H9 (cell line): ENCODE results near the gene CDH26. TPM values are rescaled to one million over a fixed set of nuclear protein-coding genes. Genes with fewer than 3 reads are reported as not detected.

Experiments
- DNase-seq: peaks from one replicate; pipeline ENCODE4 v3.0.0-alpha.2; 2017
- H2AFZ ChIP-seq: one replicate; pipeline ENCODE4 v1.6.1; 2013; ENCODE audit warnings: mild to moderate bottlenecking, low read length, control low read depth, moderate library complexity
- H2AK5ac ChIP-seq: 2 replicates; pipeline ENCODE4 v1.6.1; 2013; ENCODE audit warnings: low read length, control low read depth, mixed read lengths; ENCODE audit not compliant: insufficient read length
- H2BK120ac ChIP-seq: one replicate; pipeline ENCODE4 v1.6.1; 2013; ENCODE audit warnings: low read depth, mild to moderate bottlenecking, low read length, control low read depth, inconsistent platforms; ENCODE audit not compliant: poor library complexity, severe bottlenecking
- H2BK12ac ChIP-seq: 2 replicates; pipeline ENCODE4 v1.6.1; 2013; ENCODE audit warnings: low read length, control low read depth, mixed read lengths, low read depth; ENCODE audit not compliant: insufficient read length
- H2BK15ac ChIP-seq: 2 replicates; pipeline ENCODE4 v1.6.1; 2013; ENCODE audit warnings: low read depth, low read length, control low read depth
- H2BK20ac ChIP-seq: one replicate; pipeline ENCODE4 v1.6.1; 2013; ENCODE audit warnings: low read depth, mild to moderate bottlenecking, low read length, control low read depth, inconsistent platforms; ENCODE audit not compliant: poor library complexity, severe bottlenecking
- H2BK5ac ChIP-seq: 2 replicates; pipeline ENCODE4 v1.6.1; 2013; ENCODE audit warnings: low read length, control low read depth, mixed read lengths; ENCODE audit not compliant: insufficient read length
- H3K14ac ChIP-seq: 2 replicates; pipeline ENCODE4 v1.6.1; 2013; ENCODE audit warnings: low read length, control low read depth; ENCODE audit not compliant: insufficient read depth
- H3K18ac ChIP-seq: 2 replicates; pipeline ENCODE4 v1.6.1; 2013; ENCODE audit warnings: low read depth, mild to moderate bottlenecking, mixed read lengths, low read length, control low read depth; ENCODE audit not compliant: insufficient read length
- H3K23ac ChIP-seq: 2 replicates; pipeline ENCODE4 v1.6.1; 2013; ENCODE audit warnings: low read length, control low read depth, mixed read lengths, low read depth; ENCODE audit not compliant: insufficient read length
- H3K23me2 ChIP-seq: 2 replicates; pipeline ENCODE4 v1.6.1; 2013; ENCODE audit warnings: low read depth, mild to moderate bottlenecking, mixed read lengths, low read length, control low read depth; ENCODE audit not compliant: insufficient read length, poor library complexity, severe bottlenecking
- H3K27ac ChIP-seq: 2 replicates; pipeline ENCODE4 v1.5.1; 2013; ENCODE audit warnings: low read length, control low read depth, mixed read lengths, low read depth; ENCODE audit not compliant: insufficient read length
- H3K27me3 ChIP-seq: 2 replicates; pipeline ENCODE4 v1.6.1; 2013; ENCODE audit warnings: low read length, control low read depth, inconsistent platforms; ENCODE audit not compliant: insufficient read depth
- H3K4ac ChIP-seq: 2 replicates; pipeline ENCODE4 v1.6.1; 2013; ENCODE audit warnings: low read depth, mild to moderate bottlenecking, control low read depth, inconsistent platforms, low read length, moderate library complexity
- H3K4me1 ChIP-seq: 2 replicates; pipeline ENCODE4 v1.6.1; 2013; ENCODE audit warnings: low read length, control low read depth, inconsistent platforms; ENCODE audit not compliant: insufficient read depth
- H3K4me2 ChIP-seq: 2 replicates; pipeline ENCODE4 v1.6.1; 2013; ENCODE audit warnings: low read length, control low read depth, mixed read lengths; ENCODE audit not compliant: insufficient read length, insufficient read depth
- H3K56ac ChIP-seq: 2 replicates; pipeline ENCODE4 v1.6.1; 2013; ENCODE audit warnings: low read depth, mild to moderate bottlenecking, mixed read lengths, low read length, control low read depth; ENCODE audit not compliant: insufficient read length
- H3K79me1 ChIP-seq: 2 replicates; pipeline ENCODE4 v1.6.1; 2013; ENCODE audit warnings: low read depth, mild to moderate bottlenecking, moderate library complexity, low read length, control low read depth, inconsistent platforms; ENCODE audit not compliant: insufficient read depth, poor library complexity, severe bottlenecking
- H3K79me2 ChIP-seq: 2 replicates; pipeline ENCODE4 v1.6.1; 2013; ENCODE audit warnings: low read length, control low read depth, inconsistent platforms; ENCODE audit not compliant: insufficient read depth
- H3K9ac ChIP-seq: 2 replicates; pipeline ENCODE4 v1.6.1; 2013; ENCODE audit warnings: low read length, control low read depth, mixed read lengths; ENCODE audit not compliant: insufficient read length; ENCODE audit errors: extremely low read depth
- H3K9me3 ChIP-seq: one replicate; pipeline ENCODE4 v1.6.1; 2013; ENCODE audit warnings: low read depth, low read length, inconsistent platforms; ENCODE audit not compliant: control insufficient read depth
- H3T11ph ChIP-seq: one replicate; pipeline ENCODE4 v1.6.1; 2013; ENCODE audit warnings: mild to moderate bottlenecking, low read length, control low read depth, inconsistent platforms
- H4K20me1 ChIP-seq: one replicate; pipeline ENCODE4 v1.6.1; 2013; ENCODE audit not compliant: control insufficient read depth, insufficient read length, insufficient read depth
- H4K5ac ChIP-seq: 2 replicates; pipeline ENCODE4 v1.6.1; 2013; ENCODE audit warnings: low read depth, mild to moderate bottlenecking, mixed read lengths, low read length, control low read depth; ENCODE audit not compliant: insufficient read length
- H4K8ac ChIP-seq: replicated peaks from 2 replicates; pipeline ENCODE4 v1.6.1; 2013; ENCODE audit warnings: low read length, control low read depth, mixed read lengths, low read depth; ENCODE audit not compliant: insufficient read length
- H4K91ac ChIP-seq: 2 replicates; pipeline ENCODE4 v1.6.1; 2013; ENCODE audit warnings: low read depth, mild to moderate bottlenecking, moderate library complexity, mixed read lengths, low read length, control low read depth; ENCODE audit not compliant: insufficient read length
- H3K27ac Mint-ChIP-seq, 3 experiments: 2 replicates in 2 of 3; 3 replicates in 1 of 3; pipeline ENCODE4 v1.8.0; 2020 to 2021; ENCODE audit warnings: mixed read lengths in 3 of 3, mild to moderate bottlenecking in 1 of 3, moderate library complexity in 1 of 3
- H3K27me3 Mint-ChIP-seq: 2 replicates; pipeline ENCODE4 v1.8.0; 2021; ENCODE audit warnings: low read depth, mild to moderate bottlenecking, moderate library complexity, mixed read lengths
- H3K36me3 Mint-ChIP-seq, 3 experiments: 2 replicates in 2 of 3; 3 replicates in 1 of 3; pipeline ENCODE4 v1.8.0; 2020 to 2021; ENCODE audit warnings: low read depth in 3 of 3, mixed read lengths in 3 of 3; ENCODE audit not compliant: insufficient read depth in 1 of 3
- H3K4me1 Mint-ChIP-seq, 2 experiments: 2 replicates each; pipeline ENCODE4 v1.8.0; 2020; ENCODE audit warnings: mixed read lengths in 2 of 2
- H3K4me3 Mint-ChIP-seq, 2 experiments: 2 replicates in 1 of 2; 3 replicates in 1 of 2; pipeline ENCODE4 v1.8.0; 2020 to 2021; ENCODE audit warnings: mild to moderate bottlenecking in 2 of 2, mixed read lengths in 2 of 2, moderate library complexity in 1 of 2
- H3K9me3 Mint-ChIP-seq, 2 experiments: 2 replicates in 1 of 2; 3 replicates in 1 of 2; pipeline ENCODE4 v1.8.0; 2020; ENCODE audit warnings: mild to moderate bottlenecking in 2 of 2, mixed read lengths in 2 of 2, moderate library complexity in 1 of 2
- WGBS: extraction: QIAGEN DNeasy Blood & Tissue Kit; methylation state at CpG from one replicate; pipeline ENCODE4 v1.1.7; 2013; ENCODE audit warnings: missing lambda C conversion rate, low lambda C conversion rate, mixed read lengths; ENCODE audit not compliant: insufficient read length; ENCODE audit errors: extremely low coverage; 5-methylcytosine and 5-hydroxymethylcytosine counted together
- total RNA-seq: library from RNA; stranded (reverse); gene quantifications from 2 replicates; pipeline ENCODE4 v1.2.1, GENCODE V29; 2021
- TF ChIP-seq, protein P1 (sequence below): fragments of 200-600 bp; sonication (generic); conservative IDR thresholded peaks from 3 replicates; pipeline ENCODE4 v1.8.0; 2021; ENCODE audit warnings: antibody characterized with exemption, mild to moderate bottlenecking

CDH26 gene
- total RNA-seq, 1 experiment from 2014 or later: 0.79 TPM

DNA sequence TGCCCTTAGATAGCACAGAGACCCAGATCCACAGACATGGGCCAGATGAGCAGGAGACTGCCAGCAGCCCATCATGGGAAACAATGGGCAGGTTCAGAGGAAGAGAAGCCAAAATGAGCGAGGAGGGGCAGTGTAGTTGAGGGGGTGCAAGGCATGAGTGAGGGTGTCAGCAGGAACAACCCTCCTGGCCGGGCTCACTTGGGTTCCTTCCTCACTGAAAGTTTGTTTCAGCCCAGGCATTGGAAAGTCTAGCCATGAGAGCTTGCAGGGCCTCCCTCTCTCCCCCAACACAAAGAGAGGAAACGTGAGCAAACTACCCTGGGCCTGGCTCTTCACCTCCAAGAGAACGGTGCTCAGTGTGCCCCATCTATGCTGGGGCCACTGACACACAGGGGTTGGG is 48.0 kb downstream of the CDH26 start:
- no peak overlapping the region for H3K4ac ChIP-seq
- no peak overlapping the region for H4K8ac ChIP-seq
- no peak overlapping the region for H4K91ac ChIP-seq
- no peak overlapping the region for H2BK15ac ChIP-seq
- H3T11ph ChIP-seq: no peak overlapping the region
- no peak overlapping the region for H3K4me3 Mint-ChIP-seq
- H3K18ac ChIP-seq: no peak overlapping the region
- no peaks in the 10 kb centered on the region for H3K9me3 ChIP-seq
- H3K79me1 ChIP-seq: no peaks in the 10 kb centered on the region
- no peaks in the 10 kb centered on the region for H3K27me3 ChIP-seq
- no peak overlapping the region for H2AK5ac ChIP-seq
- no peak overlapping the region for H4K5ac ChIP-seq
- no CpG with 5 or more reads among the region's 4 CpGs for WGBS
- no peaks in the 10 kb centered on the region for H3K23me2 ChIP-seq
- no peak overlapping the region for H2BK20ac ChIP-seq
- no peak overlapping the region for H3K27ac ChIP-seq
- no peaks in the 10 kb centered on the region for H3K79me2 ChIP-seq
- peaks cover 4% of the 10 kb centered on the region for H3K27me3 Mint-ChIP-seq
- peaks cover 2 to 3% of the 10 kb centered on the region in 2 experiments; a peak in 3 of 4 replicates for H3K4me1 Mint-ChIP-seq
- no peak overlapping the region for H2BK120ac ChIP-seq
- no peak for DNase-seq
- H2BK5ac ChIP-seq: no peak overlapping the region
- H2AFZ ChIP-seq: no peak overlapping the region
- no peak overlapping the region for H3K56ac ChIP-seq
- no peaks in the 10 kb centered on the region for H4K20me1 ChIP-seq
- H3K23ac ChIP-seq: no peak overlapping the region
- no peaks in the 10 kb centered on the region for H3K4me1 ChIP-seq
- H3K14ac ChIP-seq: no peak overlapping the region; the same call in 1 of the 2 replicates
- peak overlapping the region in 1 of 3 experiments; percentile 34; a peak in 3 of 7 replicates for H3K27ac Mint-ChIP-seq
- H2BK12ac ChIP-seq: no peak overlapping the region
- H3K36me3 Mint-ChIP-seq: no peaks in the 10 kb centered on the region; a peak in 1 of 7 replicates
- no peak overlapping the region for H3K4me2 ChIP-seq
- TF ChIP-seq, protein P1, sequence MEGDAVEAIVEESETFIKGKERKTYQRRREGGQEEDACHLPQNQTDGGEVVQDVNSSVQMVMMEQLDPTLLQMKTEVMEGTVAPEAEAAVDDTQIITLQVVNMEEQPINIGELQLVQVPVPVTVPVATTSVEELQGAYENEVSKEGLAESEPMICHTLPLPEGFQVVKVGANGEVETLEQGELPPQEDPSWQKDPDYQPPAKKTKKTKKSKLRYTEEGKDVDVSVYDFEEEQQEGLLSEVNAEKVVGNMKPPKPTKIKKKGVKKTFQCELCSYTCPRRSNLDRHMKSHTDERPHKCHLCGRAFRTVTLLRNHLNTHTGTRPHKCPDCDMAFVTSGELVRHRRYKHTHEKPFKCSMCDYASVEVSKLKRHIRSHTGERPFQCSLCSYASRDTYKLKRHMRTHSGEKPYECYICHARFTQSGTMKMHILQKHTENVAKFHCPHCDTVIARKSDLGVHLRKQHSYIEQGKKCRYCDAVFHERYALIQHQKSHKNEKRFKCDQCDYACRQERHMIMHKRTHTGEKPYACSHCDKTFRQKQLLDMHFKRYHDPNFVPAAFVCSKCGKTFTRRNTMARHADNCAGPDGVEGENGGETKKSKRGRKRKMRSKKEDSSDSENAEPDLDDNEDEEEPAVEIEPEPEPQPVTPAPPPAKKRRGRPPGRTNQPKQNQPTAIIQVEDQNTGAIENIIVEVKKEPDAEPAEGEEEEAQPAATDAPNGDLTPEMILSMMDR: no peak
- H3K9me3 Mint-ChIP-seq: no peaks in the 10 kb centered on the region
- H3K9ac ChIP-seq: no peak overlapping the region
